ENCODE results near the gene OBSCN. TPM values are rescaled to one million over a fixed set of nuclear protein-coding genes. Genes with fewer than 3 reads are reported as not detected.

OBSCN gene
- total RNA-seq, 1 experiment from 2014 or later = 0.87 TPM

Other genes with a start within 250 kb of the OBSCN start
- not detected in 2 replicates for gene WNT3A, start 201.0 kb upstream of the OBSCN start, total RNA-seq (2014; rRNA removed; shearing (Covaris generic))
- 161 and 212 TPM in 2 replicates for gene ARF1, start 125.3 kb upstream of the OBSCN start, total RNA-seq (2014; rRNA removed; shearing (Covaris generic))
- 18.7 and 49.2 TPM in 2 replicates for gene C1orf35, start 104.7 kb upstream of the OBSCN start, total RNA-seq (2014; rRNA removed; shearing (Covaris generic))
- 93.4 and 101 TPM in 2 replicates for gene MRPL55, start 98.7 kb upstream of the OBSCN start, total RNA-seq (2014; rRNA removed; shearing (Covaris generic))
- 307 and 334 TPM in 2 replicates for gene GUK1, start 67.8 kb upstream of the OBSCN start, total RNA-seq (2014; rRNA removed; shearing (Covaris generic))
- gene GJC2, start 58.1 kb upstream of the OBSCN start, total RNA-seq (2014; rRNA removed; shearing (Covaris generic)) = 2.0 and 2.3 TPM in 2 replicates
- 2.3 and 4.3 TPM in 2 replicates for gene IBA57, start 42.2 kb upstream of the OBSCN start, total RNA-seq (2014; rRNA removed; shearing (Covaris generic))
- 24.3 and 31.1 TPM in 2 replicates for gene TRIM11, start 198.8 kb downstream of the OBSCN start, total RNA-seq (2014; rRNA removed; shearing (Covaris generic))
- not detected in 2 replicates for gene TRIM17, start 208.8 kb downstream of the OBSCN start, total RNA-seq (2014; rRNA removed; shearing (Covaris generic))

Data from SJSA1 (cell line).